Mammary epithelial cell (primary cell): ENCODE data around the gene NKX1-2.

Experiments used
- CTCF ChIP-seq, 2 donors: IDR thresholded peaks in 1 of 2; conservative IDR thresholded peaks in 1 of 2; 2 replicates each; pipeline ENCODE4 v1.5.1; 2011 to 2012; ENCODE audit warnings: inconsistent platforms in 2 of 2, low read length in 2 of 2, mild to moderate bottlenecking in 2 of 2, control low read depth in 1 of 2, low read depth in 1 of 2; ENCODE audit not compliant: insufficient read depth in 1 of 2; ENCODE audit errors: extremely low read depth in 1 of 2
- EZH2 ChIP-seq: IDR thresholded peaks from 2 replicates; pipeline ENCODE4 v1.6.1; 2012; ENCODE audit warnings: low read length, inconsistent platforms, borderline replicate concordance

- no peak for TF ChIP-seq CTCF (conservative IDR thresholded peaks at IDR 0.05 in 1 of 2, IDR thresholded peaks at IDR 0.05 in 1 of 2; ENCODE audit: extremely low read depth in 1 of 2, insufficient read depth in 1 of 2, low read depth in 1 of 2, low read length in 2 of 2)
- no peak for TF ChIP-seq EZH2
Observed at GRCh38 chr10:124460144-124460543, 10.3 kb upstream of the NKX1-2 start.
